Activated CD4-positive, CD25-positive, alpha-beta regulatory T cell treated with anti-CD3 and anti-CD28 coated beads, Interleukin-2, amount 50 U/mL, for 24 hours (primary cell): ENCODE results near the gene PRKCD.

Source experiments
- ATAC-seq, 2 donors: fragments of 150-1000 bp; cut with Tn5 transposase; one replicate each; pipeline ENCODE4 v1.10.0; 2021; ENCODE audit warnings: mild to moderate bottlenecking in 1 of 2, moderate library complexity in 1 of 2

Gene PRKCD

GRCh38 chr3:53160660-53161449 is at the start of gene PRKCD:
PRKCD (plus strand) TSS chr3:53161209; CDS start chr3:53178423, 17,214 bp downstream.
- ATAC-seq = peak; percentile 67 to 72

- ATAC-seq = no peak
Observed at GRCh38 chr3:53111822-53112221, 49.2 kb upstream of the PRKCD start.

GRCh38 chr3:53113293-53114010 is 47.6 kb upstream of the PRKCD start:
- ATAC-seq = no peak

- ATAC-seq = peak; percentile 66 to 67
Observed at GRCh38 chr3:53114011-53114400, 47.0 kb upstream of the PRKCD start.

- ATAC-seq = peak; percentile 61 to 77
Observed at GRCh38 chr3:53114412-53115074, 46.5 kb upstream of the PRKCD start.

GRCh38 chr3:53116956-53117355 is 44.1 kb upstream of the PRKCD start:
- no peak for ATAC-seq

GRCh38 chr3:53120336-53120735 is 40.7 kb upstream of the PRKCD start:
- ATAC-seq = no peak

GRCh38 chr3:53122255-53122932 is 38.6 kb upstream of the PRKCD start:
- ATAC-seq = no peak

- no peak for ATAC-seq
Observed at GRCh38 chr3:53122933-53123305, 38.1 kb upstream of the PRKCD start.

- no peak for ATAC-seq
Observed at GRCh38 chr3:53123510-53123909, 37.5 kb upstream of the PRKCD start.

GRCh38 chr3:53123953-53124352 is 37.1 kb upstream of the PRKCD start:
- ATAC-seq = no peak

GRCh38 chr3:53126601-53127000 is 34.4 kb upstream of the PRKCD start:
- ATAC-seq = no peak

GRCh38 chr3:53129344-53129743 is 31.7 kb upstream of the PRKCD start:
- ATAC-seq = no peak

GRCh38 chr3:53130179-53131061 is 30.6 kb upstream of the PRKCD start, which contains the start of gene RFT1:
RFT1 (minus strand) TSS chr3:53130435; CDS start chr3:53130400, 35 bp downstream.
- ATAC-seq = peak; percentile 94 to 95

GRCh38 chr3:53131096-53131495 is 29.9 kb upstream of the PRKCD start:
- no peak for ATAC-seq

GRCh38 chr3:53132347-53132746 is 28.7 kb upstream of the PRKCD start:
- ATAC-seq = no peak

GRCh38 chr3:53134631-53135232 is 26.3 kb upstream of the PRKCD start:
- ATAC-seq = peak; percentile 22 to 49

- no peak for ATAC-seq
Observed at GRCh38 chr3:53137221-53137620, 23.8 kb upstream of the PRKCD start.

- no peak for ATAC-seq
Observed at GRCh38 chr3:53137835-53138446, 23.1 kb upstream of the PRKCD start.

GRCh38 chr3:53139906-53140846 is 20.8 kb upstream of the PRKCD start:
- ATAC-seq = no peak
